Measurements from ENCODE around the gene ZNF366.

ZNF366 gene

DNA sequence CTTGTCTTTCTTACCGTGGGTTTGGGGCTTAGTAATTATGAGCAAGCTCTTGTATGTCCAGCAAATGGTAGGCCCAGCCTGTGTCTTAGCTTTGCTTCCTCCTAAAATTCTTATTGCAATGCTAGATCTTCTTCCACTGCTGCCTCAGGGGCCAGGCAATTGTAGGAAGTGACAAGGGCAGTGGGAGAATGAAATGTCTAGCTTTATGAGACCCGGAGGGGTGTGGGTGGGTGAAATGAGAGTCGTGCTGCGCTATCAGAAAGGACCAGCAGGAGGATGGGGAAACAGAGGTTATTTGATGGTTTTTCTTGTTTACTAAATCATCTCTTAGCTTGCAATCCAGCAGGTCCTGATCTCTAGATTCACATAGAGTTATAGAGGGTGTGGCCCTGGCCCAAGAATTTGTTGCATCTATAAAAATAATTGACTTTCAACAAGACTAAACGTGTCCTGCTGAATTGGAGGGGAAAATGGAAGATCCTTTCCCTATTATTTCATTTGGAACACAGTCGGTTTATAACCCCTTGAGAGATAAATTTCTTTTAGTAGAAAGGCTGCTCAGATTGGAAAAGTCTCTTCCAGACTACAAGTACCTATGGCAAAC lies 43.7 kb downstream of the ZNF366 start:
- no peak overlapping the region for H3K4me3 ChIP-seq (ENCODE audit: low read depth, low read length)
- DNase-seq (ENCODE audit: low read depth): no peak
- TF ChIP-seq, protein P1, sequence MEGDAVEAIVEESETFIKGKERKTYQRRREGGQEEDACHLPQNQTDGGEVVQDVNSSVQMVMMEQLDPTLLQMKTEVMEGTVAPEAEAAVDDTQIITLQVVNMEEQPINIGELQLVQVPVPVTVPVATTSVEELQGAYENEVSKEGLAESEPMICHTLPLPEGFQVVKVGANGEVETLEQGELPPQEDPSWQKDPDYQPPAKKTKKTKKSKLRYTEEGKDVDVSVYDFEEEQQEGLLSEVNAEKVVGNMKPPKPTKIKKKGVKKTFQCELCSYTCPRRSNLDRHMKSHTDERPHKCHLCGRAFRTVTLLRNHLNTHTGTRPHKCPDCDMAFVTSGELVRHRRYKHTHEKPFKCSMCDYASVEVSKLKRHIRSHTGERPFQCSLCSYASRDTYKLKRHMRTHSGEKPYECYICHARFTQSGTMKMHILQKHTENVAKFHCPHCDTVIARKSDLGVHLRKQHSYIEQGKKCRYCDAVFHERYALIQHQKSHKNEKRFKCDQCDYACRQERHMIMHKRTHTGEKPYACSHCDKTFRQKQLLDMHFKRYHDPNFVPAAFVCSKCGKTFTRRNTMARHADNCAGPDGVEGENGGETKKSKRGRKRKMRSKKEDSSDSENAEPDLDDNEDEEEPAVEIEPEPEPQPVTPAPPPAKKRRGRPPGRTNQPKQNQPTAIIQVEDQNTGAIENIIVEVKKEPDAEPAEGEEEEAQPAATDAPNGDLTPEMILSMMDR (IDR thresholded peaks at IDR 0.05; ENCODE audit: low read depth, low read length, missing control alignments): peak; percentile 6

DNA sequence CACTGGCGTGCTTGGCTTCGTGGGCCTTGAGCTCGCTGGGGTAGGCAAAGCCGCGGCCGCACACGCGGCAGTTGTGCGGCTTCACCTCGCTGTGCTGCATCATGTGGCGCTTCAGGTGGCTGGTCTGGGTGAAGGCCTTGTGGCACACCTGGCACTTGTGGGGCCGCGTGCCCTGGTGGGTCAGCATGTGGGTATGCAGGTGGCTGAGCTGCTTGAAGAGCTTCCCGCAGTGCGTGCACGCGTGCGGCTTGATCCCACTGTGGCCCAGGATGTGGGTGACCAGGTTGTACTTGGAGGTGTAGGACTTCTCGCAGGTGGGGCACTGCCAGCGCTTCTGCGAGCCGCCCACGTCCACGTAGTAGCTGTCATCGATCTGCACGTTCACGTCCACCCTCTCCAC lies 46.8 kb downstream of the ZNF366 start:
- no peak for DNase-seq (ENCODE audit: low read depth)
- TF ChIP-seq, protein P1 (IDR thresholded peaks at IDR 0.05; ENCODE audit: low read depth, low read length, missing control alignments): no peak
- H3K4me3 ChIP-seq (ENCODE audit: low read depth, low read length): no peak overlapping the region

DNA sequence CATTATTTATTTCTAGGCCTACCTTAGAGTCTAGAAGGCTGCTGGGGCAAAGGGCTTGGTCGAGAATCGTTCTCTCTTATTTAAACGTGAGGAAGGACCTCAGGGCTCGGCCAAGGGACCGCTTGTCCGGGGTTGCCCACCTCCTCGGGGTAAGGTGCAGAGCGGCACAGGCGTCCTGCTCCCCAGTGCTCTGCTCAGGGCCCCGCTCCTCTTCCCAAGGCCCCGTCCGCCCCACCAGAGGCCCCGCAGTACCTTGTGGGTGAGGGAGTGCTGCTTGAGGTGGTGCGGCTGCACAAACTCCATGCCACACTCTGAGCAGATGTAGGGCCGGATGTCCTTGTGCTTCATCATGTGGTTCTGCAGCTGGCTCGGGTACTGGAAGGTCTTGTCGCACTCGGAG lies 47.3 kb downstream of the ZNF366 start:
- no peak for DNase-seq (ENCODE audit: low read depth)
- TF ChIP-seq, protein P1 (IDR thresholded peaks at IDR 0.05; ENCODE audit: low read depth, low read length, missing control alignments): no peak
- H3K4me3 ChIP-seq (ENCODE audit: low read depth, low read length): no peak overlapping the region

DNA sequence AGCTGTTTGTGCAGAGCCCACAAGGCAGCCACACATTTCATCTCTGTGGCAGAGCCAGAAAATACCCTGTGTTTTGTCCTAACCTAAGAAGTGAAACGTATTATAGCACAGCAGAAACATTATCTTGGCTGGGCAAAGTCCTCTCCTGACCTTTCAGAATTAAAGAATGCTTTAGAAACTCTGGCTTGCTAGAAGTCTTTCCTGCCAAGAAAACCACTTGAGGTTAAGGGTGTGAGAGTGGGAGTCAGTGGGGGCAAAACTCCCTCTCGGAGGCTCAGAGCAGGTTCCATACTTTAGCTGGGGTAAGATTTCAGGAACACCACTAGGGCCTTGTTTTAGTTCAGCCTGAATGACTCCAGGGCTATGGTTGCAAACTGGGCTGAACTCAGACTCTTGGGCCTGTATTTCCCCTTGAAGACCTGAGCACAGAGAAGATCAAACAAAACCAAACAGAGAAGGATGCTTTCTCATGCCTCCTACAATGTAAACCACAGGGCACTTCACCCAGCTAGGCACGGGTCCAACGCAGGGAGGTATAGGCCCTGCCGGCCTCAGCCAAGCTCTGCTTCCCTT lies 48.0 kb downstream of the ZNF366 start:
- H3K4me3 ChIP-seq (ENCODE audit: low read depth, low read length): no peak overlapping the region
- DNase-seq (ENCODE audit: low read depth): no peak
- TF ChIP-seq, protein P1 (IDR thresholded peaks at IDR 0.05; ENCODE audit: low read depth, low read length, missing control alignments): no peak

DNA sequence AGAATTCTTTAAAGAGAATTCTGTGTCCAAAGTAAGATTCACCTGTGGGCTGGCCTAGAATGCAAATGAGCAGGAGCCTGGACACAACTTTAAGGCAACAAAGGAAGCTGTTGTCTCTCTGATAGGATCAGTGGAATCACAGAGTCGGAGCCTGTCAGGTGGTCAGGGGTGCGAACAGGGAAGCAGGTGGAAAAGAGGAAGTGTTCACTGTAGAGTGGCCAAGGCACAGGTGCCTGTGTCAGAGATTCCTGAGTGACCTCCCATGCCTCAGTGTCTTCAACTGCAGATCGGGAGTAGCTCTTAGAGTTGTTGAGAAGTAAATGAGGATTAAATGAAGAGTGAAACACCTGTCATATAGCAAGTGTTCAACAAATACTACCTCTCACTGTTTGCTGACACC lies 48.8 kb downstream of the ZNF366 start:
- DNase-seq (ENCODE audit: low read depth): no peak
- TF ChIP-seq, protein P1 (IDR thresholded peaks at IDR 0.05; ENCODE audit: low read depth, low read length, missing control alignments): no peak
- no peak overlapping the region for H3K4me3 ChIP-seq (ENCODE audit: low read depth, low read length)

DNA sequence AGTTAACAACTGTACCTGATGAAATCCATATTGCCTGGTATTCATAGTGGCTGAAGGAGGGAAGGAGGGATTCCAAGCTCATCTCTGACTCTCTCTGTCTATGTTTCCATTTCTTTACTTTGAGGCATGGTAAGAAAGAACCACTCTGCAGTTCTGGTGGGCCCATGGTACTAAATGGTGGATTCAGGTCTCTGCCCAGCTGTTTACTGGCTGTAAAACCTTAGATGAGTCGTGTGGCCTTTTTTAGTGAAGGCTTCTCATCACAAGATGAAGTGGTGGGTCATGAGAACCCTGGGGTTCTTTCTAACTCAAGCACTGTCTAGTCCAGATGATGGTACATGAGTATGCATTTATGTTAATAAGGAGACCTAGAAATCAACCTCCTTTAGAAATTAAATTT lies 49.7 kb downstream of the ZNF366 start:
- no peak for DNase-seq (ENCODE audit: low read depth)
- H3K4me3 ChIP-seq (ENCODE audit: low read depth, low read length): no peak overlapping the region
- TF ChIP-seq, protein P1 (IDR thresholded peaks at IDR 0.05; ENCODE audit: low read depth, low read length, missing control alignments): no peak
